ENCODE data around the gene CUTA. TPM values are rescaled to one million over a fixed set of nuclear protein-coding genes. Genes with fewer than 3 reads are reported as not detected.
A peak's percentile ranks its signal among the peaks of the same experiment; 100 is the strongest.

CUTA gene
- total and polyA plus RNA-seq, 2 of the 13 experiments (the other 11 are each of a cell fraction or from before 2014, with no cell fraction given), result 170 to 180 TPM

GRCh38 chr6:33428224-33428965 is 10.5 kb upstream of the CUTA start (continued):
- TF ChIP-seq CBX2 (IDR thresholded peaks at IDR 0.05; ENCODE audit: low read depth, low read length), result no peak
- no peak for TF ChIP-seq CBX2 (CRISPR knock-in tag; IDR thresholded peaks at IDR 0.05; ENCODE audit: low read depth)
- TF ChIP-seq ZMYM4 (CRISPR knock-in tag; IDR thresholded peaks at IDR 0.05), result no peak
- no peak for TF ChIP-seq FOXJ3 (CRISPR knock-in tag; IDR thresholded peaks at IDR 0.05; ENCODE audit: borderline replicate concordance)
- peak; percentile 26; the same call in 1 of the 2 replicates for TF ChIP-seq ETV5 (CRISPR knock-in tag; IDR thresholded peaks at IDR 0.05; ENCODE audit: borderline replicate concordance)
- TF ChIP-seq ZNF260 (CRISPR knock-in tag; IDR thresholded peaks at IDR 0.05; ENCODE audit: borderline replicate concordance, low read depth), result no peak; the same call in 1 of the 2 replicates
- TF ChIP-seq U2AF1 (optimal IDR thresholded peaks at IDR 0.05; ENCODE audit: low read depth, low read length), result no peak
- 0 out of 2 replicates have a peak, but pooled peaks have one; percentile 71 for TF ChIP-seq REXO4 (CRISPR knock-in tag; IDR thresholded peaks at IDR 0.05; ENCODE audit: borderline replicate concordance)
- TF ChIP-seq HNF4A (CRISPR knock-in tag; IDR thresholded peaks at IDR 0.05), result 0 out of 2 replicates have a peak, but pooled peaks have one; percentile 10
- TF ChIP-seq HOXA7 (CRISPR knock-in tag; IDR thresholded peaks at IDR 0.05), result no peak
- no peak for TF ChIP-seq ARNTL (CRISPR knock-in tag; IDR thresholded peaks at IDR 0.05)
- TF ChIP-seq SP2 (CRISPR knock-in tag; IDR thresholded peaks at IDR 0.05), result no peak
- peak; percentile 30; the same call in 1 of the 2 replicates for TF ChIP-seq CTCF (CRISPR knock-in tag; IDR thresholded peaks at IDR 0.05)
- TF ChIP-seq, protein P1, sequence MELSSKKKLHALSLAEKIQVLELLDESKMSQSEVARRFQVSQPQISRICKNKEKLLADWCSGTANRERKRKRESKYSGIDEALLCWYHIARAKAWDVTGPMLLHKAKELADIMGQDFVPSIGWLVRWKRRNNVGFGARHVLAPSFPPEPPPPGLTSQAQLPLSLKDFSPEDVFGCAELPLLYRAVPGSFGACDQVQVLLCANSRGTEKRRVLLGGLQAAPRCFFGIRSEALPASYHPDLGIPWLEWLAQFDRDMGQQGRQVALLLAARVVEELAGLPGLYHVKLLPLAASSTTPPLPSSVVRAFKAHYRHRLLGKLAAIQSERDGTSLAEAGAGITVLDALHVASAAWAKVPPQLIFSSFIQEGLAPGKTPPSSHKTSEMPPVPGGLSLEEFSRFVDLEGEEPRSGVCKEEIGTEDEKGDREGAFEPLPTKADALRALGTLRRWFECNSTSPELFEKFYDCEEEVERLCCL (CRISPR knock-in tag; IDR thresholded peaks at IDR 0.05; ENCODE audit: borderline replicate concordance), result no peak
- no peak for TF ChIP-seq PRMT3 (CRISPR knock-in tag; IDR thresholded peaks at IDR 0.05; ENCODE audit: borderline replicate concordance, low read depth)
- TF ChIP-seq YEATS4 (CRISPR knock-in tag; IDR thresholded peaks at IDR 0.05; ENCODE audit: borderline replicate concordance), result peak; percentile 19; the same call in 1 of the 2 replicates
- no peak for TF ChIP-seq ARID5B (CRISPR knock-in tag; IDR thresholded peaks at IDR 0.05)
- TF ChIP-seq, protein P2, sequence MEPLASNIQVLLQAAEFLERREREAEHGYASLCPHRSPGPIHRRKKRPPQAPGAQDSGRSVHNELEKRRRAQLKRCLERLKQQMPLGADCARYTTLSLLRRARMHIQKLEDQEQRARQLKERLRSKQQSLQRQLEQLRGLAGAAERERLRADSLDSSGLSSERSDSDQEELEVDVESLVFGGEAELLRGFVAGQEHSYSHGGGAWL (CRISPR knock-in tag; IDR thresholded peaks at IDR 0.05), result peak; percentile 72; the same call in 1 of the 2 replicates
- TF ChIP-seq MAZ (IDR thresholded peaks at IDR 0.05; ENCODE audit: borderline replicate concordance, low read depth, low read length), result 0 out of 2 replicates have a peak, but pooled peaks have one; percentile 41
- TF ChIP-seq MAZ (CRISPR knock-in tag; IDR thresholded peaks at IDR 0.05; ENCODE audit: low read depth), result peak; percentile 24; the same call in 1 of the 2 replicates
- TF ChIP-seq NRL (CRISPR knock-in tag; IDR thresholded peaks at IDR 0.05; ENCODE audit: borderline replicate concordance), result no peak
- peak; percentile 51 for TF ChIP-seq RBM39 (IDR thresholded peaks at IDR 0.05; ENCODE audit: low read depth, low read length, poor library complexity, severe bottlenecking)

Data from HepG2 (cell line).